HPDE6-E6E7 (cell line): ENCODE results near the gene RGS7BP.
A peak's percentile ranks its signal among the peaks of the same experiment; 100 is the strongest.
"Not testable (repeated sequence)": the region's sequence is repeated elsewhere in the genome, so short reads cannot be mapped to it uniquely, and the experiment has no call there.

Experiments used
- DNase-seq: peaks from one replicate; pipeline ENCODE4 v3.0.0; 2011; ENCODE audit warnings: missing footprints; ENCODE audit errors: extremely low spot score

The RGS7BP gene

GRCh38 chr5:64558641-64559040 lies 52.8 kb downstream of the RGS7BP start:
- DNase-seq: not testable (repeated sequence)

GRCh38 chr5:64566310-64566916 lies 60.6 kb downstream of the RGS7BP start:
- no peak for DNase-seq

GRCh38 chr5:64569858-64570257 lies 64.0 kb downstream of the RGS7BP start:
- no peak for DNase-seq

- no peak for DNase-seq
Observed at GRCh38 chr5:64570395-64570996, 64.7 kb downstream of the RGS7BP start.

GRCh38 chr5:64575561-64575960 lies 69.7 kb downstream of the RGS7BP start:
- no peak for DNase-seq

- DNase-seq: no peak
Observed at GRCh38 chr5:64576250-64576649, 70.4 kb downstream of the RGS7BP start.

- DNase-seq: no peak
Observed at GRCh38 chr5:64585646-64586045, 79.8 kb downstream of the RGS7BP start.

GRCh38 chr5:64587370-64587769 lies 81.6 kb downstream of the RGS7BP start:
- DNase-seq: no peak

- DNase-seq: no peak
Observed at GRCh38 chr5:64592730-64593341, 87.0 kb downstream of the RGS7BP start.

- DNase-seq: no peak
Observed at GRCh38 chr5:64594025-64594424, 88.2 kb downstream of the RGS7BP start.

- no peak for DNase-seq
Observed at GRCh38 chr5:64594601-64595000, 88.8 kb downstream of the RGS7BP start.

- no peak for DNase-seq
Observed at GRCh38 chr5:64595031-64595855, 89.4 kb downstream of the RGS7BP start.

- no peak for DNase-seq
Observed at GRCh38 chr5:64599226-64599625, 93.4 kb downstream of the RGS7BP start.

GRCh38 chr5:64603676-64604075 lies 97.9 kb downstream of the RGS7BP start:
- DNase-seq: no peak

GRCh38 chr5:64606926-64607325 lies 101.1 kb downstream of the RGS7BP start:
- no peak for DNase-seq

GRCh38 chr5:64612344-64612961 lies 106.6 kb downstream of the RGS7BP start:
- peak; percentile 29 for DNase-seq

- no peak for DNase-seq
Observed at GRCh38 chr5:64615895-64616294, 110.1 kb downstream of the RGS7BP start.

GRCh38 chr5:64619609-64620008 lies 113.8 kb downstream of the RGS7BP start:
- no peak for DNase-seq

GRCh38 chr5:64622991-64623390 lies 117.2 kb downstream of the RGS7BP start:
- DNase-seq: no peak

- no peak for DNase-seq
Observed at GRCh38 chr5:64625678-64626077, 119.9 kb downstream of the RGS7BP start.

GRCh38 chr5:64628901-64629300 lies 123.1 kb downstream of the RGS7BP start:
- DNase-seq: no peak

- no peak for DNase-seq
Observed at GRCh38 chr5:64629841-64630240, 124.0 kb downstream of the RGS7BP start.
